HepG2 (cell line): ENCODE results near the gene LYSMD1. TPM values are rescaled to one million over a fixed set of nuclear protein-coding genes. Genes with fewer than 3 reads are reported as not detected.
A peak's percentile ranks its signal among the peaks of the same experiment; 100 is the strongest.

Experiments used
- ATRX ChIP-seq: sonication (generic); formaldehyde crosslinking; IDR thresholded peaks from 2 replicates; pipeline ENCODE4 v1.4.0; 2020; ENCODE audit warnings: missing genetic modification reagents, borderline replicate concordance
- FOXK2 ChIP-seq: fragments of 450-650 bp; IDR thresholded peaks from 2 replicates; pipeline ENCODE4 v1.6.1; 2016
- GABPA ChIP-seq, 2 experiments: IDR thresholded peaks; 2 replicates each; pipeline ENCODE4 v1.6.1; 2011 to 2016; ENCODE audit warnings: low read depth in 2 of 2, low read length in 1 of 2, missing biosample characterization in 1 of 2, missing genetic modification characterization in 1 of 2
- HDAC1 ChIP-seq: sonication (generic); formaldehyde crosslinking; IDR thresholded peaks from 2 replicates; pipeline ENCODE4 v1.5.1; 2020; ENCODE audit warnings: mild to moderate bottlenecking, missing genetic modification reagents
- IRF1 ChIP-seq: sonication (generic); formaldehyde crosslinking; IDR thresholded peaks from 2 replicates; pipeline ENCODE4 v1.4.0; 2020; ENCODE audit warnings: low read depth, mild to moderate bottlenecking, missing genetic modification reagents
- KLF16 ChIP-seq, 2 experiments: sonication (generic) in 1 of 2; formaldehyde crosslinking in 1 of 2; IDR thresholded peaks; 2 replicates each; pipeline versions ENCODE4 v1.6.1 to v1.8.0; 2016 to 2023; ENCODE audit warnings: missing genetic modification reagents in 2 of 2, missing compliant biosample characterization in 1 of 2
- MYNN ChIP-seq: sonication (generic); formaldehyde crosslinking; IDR thresholded peaks from 2 replicates; pipeline ENCODE4 v1.4.0; 2020; ENCODE audit warnings: mild to moderate bottlenecking, low read depth, missing genetic modification reagents
- NRL ChIP-seq: sonication (generic); formaldehyde crosslinking; IDR thresholded peaks from 2 replicates; pipeline ENCODE4 v1.5.0; 2020; ENCODE audit warnings: missing genetic modification reagents, mild to moderate bottlenecking, moderate library complexity, borderline replicate concordance
- RAD21 ChIP-seq: fragments of 450-650 bp; formaldehyde crosslinking; IDR thresholded peaks from 2 replicates; pipeline ENCODE4 v1.5.0; 2020; ENCODE audit warnings: mild to moderate bottlenecking
- SAFB2 ChIP-seq: sonication (generic); formaldehyde crosslinking; IDR thresholded peaks from 2 replicates; pipeline ENCODE4 v1.5.1; 2020; ENCODE audit warnings: missing genetic modification reagents, low read depth, mild to moderate bottlenecking, borderline replicate concordance
- SP5 ChIP-seq: IDR thresholded peaks from 2 replicates; pipeline ENCODE4 v1.6.1; 2016; ENCODE audit warnings: low read depth, borderline replicate concordance
- ZNF280D ChIP-seq: sonication (generic); formaldehyde crosslinking; IDR thresholded peaks from 2 replicates; pipeline ENCODE4 v1.5.1; 2020; ENCODE audit warnings: mild to moderate bottlenecking, missing genetic modification reagents
- ZNF318 ChIP-seq: sonication (generic); formaldehyde crosslinking; IDR thresholded peaks from 2 replicates; pipeline ENCODE4 v1.4.0; 2020; ENCODE audit warnings: mild to moderate bottlenecking, missing genetic modification reagents
- ZNF660 ChIP-seq: sonication (generic); formaldehyde crosslinking; IDR thresholded peaks from 2 replicates; pipeline ENCODE4 v1.5.1; 2020; ENCODE audit warnings: mild to moderate bottlenecking, low read depth, missing genetic modification reagents, borderline replicate concordance
- polyA plus RNA-seq, 8 experiments: library from polyadenylated mRNA; depleted of rRNA in 3 of 8; stranded (reverse) in 7 of 8; unstranded in 1 of 8; fragments of >200 nt; fragmentation: Illumina TruSeq in 4 of 8; extraction: Trizol in 4 of 8; gene quantifications; 2 replicates each; pipeline versions ENCODE4 v1.2.1 to v1.2.3, GENCODE V29; 2011 to 2016; ENCODE audit warnings: low read depth in 4 of 8, missing spikeins in 1 of 8, mixed read lengths in 1 of 8; ENCODE audit not compliant: insufficient read depth in 1 of 8
- total RNA-seq, 5 experiments: library from RNA; depleted of rRNA; stranded (reverse); fragments of >200 nt; fragmentation: Illumina TruSeq; extraction: Trizol; gene quantifications; 2 replicates each; pipeline ENCODE4 v1.2.3, GENCODE V29; 2016; ENCODE audit warnings: low read depth in 1 of 5
- TF ChIP-seq, protein P1 (sequence below): sonication (generic); formaldehyde crosslinking; IDR thresholded peaks from 2 replicates; pipeline ENCODE4 v1.8.0; 2022; ENCODE audit warnings: missing genetic modification reagents, low read depth, mild to moderate bottlenecking, borderline replicate concordance

Gene LYSMD1
- total and polyA plus RNA-seq, 2 of the 13 experiments (the other 11 are each of a cell fraction or from before 2014, with no cell fraction given), result 3.8 to 4.8 TPM

GRCh38 chr1:151189637-151190445 lies 24.1 kb upstream of the LYSMD1 start, which contains the start of gene VPS72 (continued):
- TF ChIP-seq ZNF280D (CRISPR knock-in tag), result no peak; the same call in 1 of the 2 replicates
- TF ChIP-seq, protein P1, sequence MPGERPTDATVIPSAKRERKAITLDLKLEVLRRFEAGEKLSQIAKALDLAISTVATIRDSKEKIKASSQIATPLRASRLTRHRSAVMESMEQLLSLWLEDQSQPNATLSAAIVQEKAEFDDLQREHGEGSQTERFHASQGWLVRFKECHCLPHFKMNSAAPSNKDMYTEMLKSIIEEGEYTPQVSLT (CRISPR knock-in tag), result no peak
- no peak for TF ChIP-seq ATRX
- TF ChIP-seq ZNF318 (CRISPR knock-in tag), result no peak
- TF ChIP-seq RAD21, result peak; percentile 14; the same call in 1 of the 2 replicates
- peak; percentile 70 for TF ChIP-seq GABPA (IDR thresholded peaks at IDR 0.05; ENCODE audit: low read depth, low read length)
- TF ChIP-seq GABPA (CRISPR knock-in tag; IDR thresholded peaks at IDR 0.05; ENCODE audit: low read depth), result peak; percentile 94
- no peak for TF ChIP-seq IRF1 (CRISPR knock-in tag)
- TF ChIP-seq MYNN (CRISPR knock-in tag), result no peak
- TF ChIP-seq FOXK2, result no peak
- peak; percentile 86 for TF ChIP-seq HDAC1
- TF ChIP-seq SAFB2, result no peak
- no peak for TF ChIP-seq ZNF660
- TF ChIP-seq NRL (CRISPR knock-in tag), result 0 out of 2 replicates have a peak, but pooled peaks have one; percentile 77
- peak in 1 of 2 experiments; percentile 96; a peak in 2 of 4 replicates for TF ChIP-seq KLF16 (CRISPR knock-in tag; IDR thresholded peaks at IDR 0.05)
- TF ChIP-seq SP5 (CRISPR knock-in tag), result peak; percentile 70
